Activated CD8-positive, alpha-beta memory T cell treated with anti-CD3 and anti-CD28 coated beads, Interleukin-2, amount 50 U/mL, for 1 hour (primary cell): ENCODE data around the gene PLA2R1.
"Not testable (repeated sequence)": the region's sequence is repeated elsewhere in the genome, so short reads cannot be mapped to it uniquely, and the experiment has no call there.

Experiments used
- DNase-seq: peaks from one replicate; pipeline ENCODE4 v3.0.0-alpha.2; 2020; ENCODE audit errors: extremely low read depth

The PLA2R1 gene

DNA sequence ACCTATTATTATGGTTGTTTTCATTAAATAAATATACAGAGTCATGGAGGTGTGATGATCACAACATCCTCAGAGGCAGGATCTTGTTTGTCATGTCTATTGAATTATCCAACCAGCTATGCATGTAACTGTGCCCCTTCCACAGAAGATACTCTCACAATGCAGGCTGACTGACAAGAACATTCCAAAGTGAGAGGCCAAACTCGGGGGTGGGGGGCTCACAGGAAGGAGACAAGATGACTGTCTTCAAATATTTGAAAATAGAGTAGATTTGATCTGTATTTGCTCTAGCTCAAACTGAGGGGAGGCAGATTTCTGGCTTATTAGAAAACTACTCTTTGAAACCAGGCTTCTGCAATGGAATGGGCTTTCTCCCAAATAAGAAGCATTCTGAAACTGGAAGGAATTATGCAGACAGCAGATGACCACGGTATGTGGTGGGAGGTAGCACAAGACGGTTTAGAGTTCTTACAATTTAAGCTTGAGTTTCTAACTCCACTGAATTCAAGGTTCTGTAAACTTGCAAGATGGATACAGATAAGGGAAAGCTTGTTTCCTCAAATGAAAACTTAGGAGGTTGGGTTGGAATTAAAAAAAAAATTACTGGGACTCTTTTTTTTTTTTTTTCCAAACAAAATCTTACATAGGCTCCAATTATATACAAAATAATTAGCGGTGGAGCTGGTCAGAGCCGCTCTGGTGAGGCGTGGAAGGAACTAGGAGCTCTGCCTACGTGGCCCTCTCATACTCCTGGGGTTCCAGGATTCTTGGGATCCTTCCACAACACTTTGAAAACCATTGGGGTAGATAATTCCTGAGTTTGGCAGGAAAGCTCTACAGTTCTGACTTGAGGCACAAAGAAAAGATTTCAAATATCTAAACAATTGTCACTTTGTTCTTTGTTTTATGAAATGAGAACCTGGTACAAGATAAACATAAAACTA, 79.3 kb downstream of the PLA2R1 start:
- DNase-seq: no peak

DNA sequence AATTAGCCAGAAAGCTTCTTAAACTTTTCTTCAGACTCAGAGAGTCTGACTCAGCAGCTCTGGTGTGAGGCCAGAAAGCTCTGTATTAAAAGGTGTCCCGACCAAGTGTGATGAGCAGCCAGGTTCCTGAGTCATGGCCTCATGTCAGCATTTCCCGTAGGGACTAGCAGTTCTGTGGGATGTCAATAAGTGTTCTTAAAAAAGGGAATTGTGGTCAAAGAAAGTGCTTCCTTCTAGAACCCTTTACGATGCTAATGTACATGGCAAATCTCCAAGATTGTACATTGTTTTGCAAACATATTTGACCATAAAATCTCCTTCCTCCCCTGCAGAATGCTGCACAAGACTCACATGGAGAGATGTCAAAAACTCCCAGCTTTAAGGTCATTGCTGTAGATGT, 80.1 kb downstream of the PLA2R1 start:
- DNase-seq: no peak

DNA sequence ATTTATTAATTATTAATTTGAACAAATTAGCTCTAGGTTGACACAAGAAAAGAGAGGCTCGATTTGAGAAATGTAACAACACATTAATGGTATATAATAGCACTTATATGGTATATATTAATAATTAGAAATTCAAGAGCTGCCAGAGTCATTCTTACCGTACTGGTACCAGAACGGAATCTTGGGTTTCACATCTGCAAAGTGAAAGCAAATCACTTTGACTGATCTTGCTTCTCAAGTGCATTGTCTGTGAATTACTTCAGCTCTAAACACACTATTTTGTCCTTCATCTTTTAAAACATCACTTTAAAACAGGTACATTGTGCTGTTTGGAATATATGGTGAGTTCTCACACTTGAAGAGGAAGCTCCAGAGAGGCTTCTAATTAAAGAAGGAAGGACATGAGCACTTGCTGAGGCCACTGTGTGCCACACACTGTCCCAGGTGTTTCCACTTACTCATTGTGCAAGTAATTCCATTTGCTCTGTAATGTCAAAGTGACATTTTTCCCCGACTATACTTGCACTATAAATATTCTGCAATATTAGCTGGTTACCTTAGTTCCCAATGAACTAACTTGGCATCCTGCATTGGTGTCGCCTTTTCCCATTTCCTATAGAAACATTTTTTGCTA, 85.8 kb downstream of the PLA2R1 start:
- DNase-seq: no peak

DNA sequence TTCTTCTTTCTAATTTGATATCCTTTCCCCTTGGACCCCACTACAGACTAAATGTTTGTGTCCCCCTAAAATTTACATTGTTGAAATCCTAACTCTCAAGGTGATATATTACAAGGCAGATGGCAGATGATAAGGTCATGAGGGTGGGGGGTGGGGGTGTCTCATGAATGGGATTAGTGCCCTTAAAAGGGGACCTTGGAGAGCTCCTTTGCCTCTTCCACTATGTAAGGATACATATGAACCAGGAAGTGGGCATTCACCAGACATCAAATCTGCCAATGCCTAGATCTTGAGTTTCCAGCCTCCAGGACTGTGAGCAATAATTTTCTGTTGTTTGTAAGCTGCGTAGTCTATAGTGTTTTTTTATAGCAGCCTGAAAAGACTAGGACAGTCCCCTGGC, 89.1 kb downstream of the PLA2R1 start:
- DNase-seq: no peak

DNA sequence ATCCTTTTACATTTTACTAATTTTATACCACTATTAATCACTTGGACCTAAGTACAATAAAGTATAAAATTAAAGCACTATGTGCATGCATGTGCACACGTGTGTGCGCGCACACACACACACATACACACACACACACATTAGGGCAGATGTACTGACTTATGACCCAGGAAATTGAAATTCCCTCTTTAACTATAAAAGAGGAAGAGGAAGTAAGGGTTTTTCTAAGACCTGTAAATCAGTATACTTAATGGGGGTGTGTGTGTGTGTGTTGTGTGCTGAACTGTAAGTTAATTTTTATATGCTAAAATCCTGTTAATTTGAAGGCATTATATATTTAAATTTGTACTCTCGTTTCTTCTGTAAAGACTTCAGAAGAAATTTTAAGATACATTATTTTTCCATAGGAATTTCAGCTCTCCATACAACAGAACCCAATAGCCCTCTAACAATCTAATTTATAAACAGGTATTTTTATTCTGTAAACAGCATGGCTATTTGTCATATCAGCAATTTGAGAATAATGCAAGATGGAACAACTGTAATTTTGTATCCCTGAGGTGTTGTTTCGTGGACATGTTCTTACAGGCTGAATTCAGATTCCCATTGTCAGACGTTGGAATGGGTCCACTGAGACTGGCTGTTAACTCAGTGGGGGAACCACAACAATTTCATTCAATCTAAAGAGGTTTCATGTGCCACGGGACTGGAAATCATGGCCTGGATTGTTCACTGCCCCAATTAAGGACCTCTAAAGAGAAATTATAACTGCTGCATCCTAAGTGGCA, 90.9 kb downstream of the PLA2R1 start:
- no peak for DNase-seq

DNA sequence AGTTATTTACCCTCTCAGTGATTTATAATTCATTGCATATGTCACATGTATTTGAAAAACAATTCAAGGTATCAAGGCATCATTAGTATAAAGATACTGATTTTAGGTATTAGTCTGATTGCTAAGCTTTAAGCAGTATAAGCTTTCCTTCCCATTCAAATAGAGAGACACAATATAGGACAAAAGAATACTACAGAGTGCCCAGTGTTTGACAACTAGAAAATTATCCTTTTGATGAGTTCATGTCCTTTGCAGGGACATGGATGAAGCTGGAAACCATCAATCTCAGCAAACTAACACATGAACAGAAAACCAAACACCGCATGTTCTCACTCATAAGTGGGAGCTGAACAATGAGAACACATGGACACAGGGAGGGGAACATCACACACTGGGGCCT, 91.9 kb downstream of the PLA2R1 start:
- DNase-seq: not testable (repeated sequence)

DNA sequence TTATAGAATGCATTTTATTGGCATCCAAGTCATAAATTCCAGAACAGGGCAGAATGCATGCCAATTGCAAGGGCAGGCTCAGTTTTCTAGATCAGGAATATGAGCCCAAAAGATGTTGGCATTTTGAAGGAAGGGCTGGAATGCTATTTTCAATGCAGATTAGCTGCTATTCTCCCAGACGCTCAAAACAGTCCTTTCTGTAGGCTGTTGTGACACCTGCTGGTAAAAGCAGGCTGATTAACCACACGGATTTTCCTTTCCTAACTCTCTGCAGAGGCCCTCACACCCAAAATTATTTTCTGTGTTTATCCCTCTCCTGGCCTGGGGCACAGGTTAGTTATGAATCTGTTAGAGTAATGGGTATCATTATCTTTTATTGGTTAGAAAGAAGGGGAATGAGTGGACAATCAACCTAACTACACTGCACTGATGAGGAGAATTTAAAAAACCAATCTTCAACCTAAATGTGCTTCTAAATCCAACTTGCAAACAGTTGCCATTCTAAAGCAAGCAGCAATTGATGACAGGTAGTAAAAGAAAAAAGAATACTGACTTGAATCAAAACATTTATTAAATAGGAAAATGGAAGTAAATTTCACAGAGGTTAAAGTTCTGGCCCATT, 94.0 kb downstream of the PLA2R1 start:
- DNase-seq: no peak

DNA sequence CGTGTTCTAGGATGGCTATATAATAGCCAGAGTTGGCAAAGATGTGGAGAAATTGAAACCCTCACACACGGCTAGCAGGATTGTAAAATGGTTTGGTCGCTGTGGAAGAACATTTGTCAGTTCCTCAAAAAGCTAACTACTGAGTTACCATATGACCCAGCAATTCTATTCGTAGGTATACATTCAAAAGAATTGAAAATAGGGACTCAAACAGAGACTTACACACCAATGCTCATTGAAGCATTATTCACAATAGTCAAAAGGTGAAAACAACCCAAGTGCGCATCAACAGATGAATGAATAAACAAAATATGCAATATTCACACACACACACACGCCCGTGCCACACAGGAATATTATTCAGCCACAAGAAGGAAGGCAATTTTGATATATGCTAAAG, 98.7 kb downstream of the PLA2R1 start:
- no peak for DNase-seq

DNA sequence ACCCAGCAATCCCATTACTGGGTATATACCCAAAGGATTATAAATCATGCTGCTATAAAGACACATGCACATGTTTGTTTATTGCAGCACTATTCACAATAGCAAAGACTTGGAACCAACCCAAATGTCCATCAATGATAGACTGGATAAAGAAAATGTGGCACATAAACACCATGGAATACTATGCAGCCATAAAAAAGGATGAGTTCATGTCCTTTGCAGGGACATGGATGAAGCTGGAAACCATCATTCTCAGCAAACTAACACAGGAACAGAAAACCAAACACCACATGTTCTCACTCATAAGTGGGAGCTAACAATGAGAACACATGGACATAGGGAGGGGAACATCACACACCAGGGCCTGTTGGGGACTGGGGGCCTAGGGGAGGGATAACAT, 99.9 kb downstream of the PLA2R1 start:
- not testable (repeated sequence) for DNase-seq

DNA sequence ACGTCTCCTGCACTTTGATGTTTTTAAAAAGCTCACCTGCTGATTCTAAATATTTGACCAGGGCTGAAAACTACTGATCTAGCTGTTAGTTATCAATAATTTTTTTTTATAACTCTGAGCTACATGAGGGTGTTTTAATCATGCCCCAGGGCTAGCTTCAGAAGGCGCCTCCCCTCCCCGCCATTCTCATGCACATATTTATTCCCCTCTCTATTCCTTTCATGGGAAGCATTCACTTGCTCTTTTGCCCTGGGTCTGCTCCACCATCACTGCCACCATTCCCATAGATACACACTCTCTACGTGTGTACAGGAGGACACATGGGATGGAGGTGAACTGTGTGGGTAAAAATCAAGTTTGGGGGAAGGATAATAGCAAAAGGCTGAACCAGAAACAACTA, 101.0 kb downstream of the PLA2R1 start:
- no peak for DNase-seq

DNA sequence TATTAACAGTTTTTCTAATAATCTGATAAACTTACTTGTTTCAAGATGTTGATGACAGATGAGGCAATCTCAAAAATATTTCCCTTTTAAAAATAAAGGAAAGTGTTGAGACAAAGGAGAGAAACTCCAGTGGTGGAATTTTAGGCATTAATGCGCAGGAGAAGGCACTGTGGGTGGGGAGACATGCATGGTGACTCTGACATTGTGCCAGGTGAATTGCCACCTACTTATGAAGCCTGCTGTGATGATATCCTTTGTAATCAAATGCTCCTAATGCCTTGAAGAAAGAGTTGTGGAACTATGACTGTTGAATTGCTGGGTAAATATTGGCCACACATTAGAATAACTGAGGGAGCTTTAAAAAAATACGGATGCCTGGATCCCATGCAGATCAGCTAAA, 101.4 kb downstream of the PLA2R1 start:
- no peak for DNase-seq

DNA sequence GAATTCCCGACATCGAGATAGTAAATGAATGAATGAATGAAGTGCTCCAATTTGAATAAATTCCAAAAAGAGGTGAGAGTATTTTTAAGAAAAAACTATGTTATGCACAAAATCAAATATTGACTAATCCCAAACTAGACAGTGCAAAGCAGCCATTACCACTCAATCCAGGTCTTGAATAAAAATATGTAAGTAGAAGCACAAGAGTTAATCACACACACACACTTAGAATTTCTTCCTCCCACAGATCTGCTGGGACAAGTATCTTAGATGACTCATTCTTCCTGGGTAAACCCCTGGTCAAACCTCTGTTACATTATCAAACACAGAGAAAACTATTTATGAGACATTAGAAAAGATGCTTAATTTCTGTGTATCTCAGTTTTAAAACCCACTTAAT, 102.0 kb downstream of the PLA2R1 start:
- DNase-seq: no peak

DNA sequence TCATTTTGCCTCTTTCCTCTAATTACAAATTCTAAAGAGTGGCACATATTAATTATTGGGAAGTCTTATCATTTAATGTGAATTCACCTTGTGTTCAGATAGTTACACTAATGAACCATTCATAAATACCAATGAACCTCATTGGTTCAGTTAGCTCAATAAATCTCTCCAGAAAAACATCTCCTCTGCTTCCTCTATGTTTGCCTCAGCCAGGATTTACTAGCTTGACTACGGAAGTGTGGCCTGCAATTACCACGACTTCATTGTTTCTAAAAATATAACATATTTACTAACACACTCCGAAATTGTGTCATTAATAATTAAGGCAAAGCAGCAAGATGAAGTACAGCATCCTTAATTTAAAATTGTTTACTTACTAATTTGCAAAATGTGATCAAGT, 103.3 kb downstream of the PLA2R1 start:
- DNase-seq: no peak

DNA sequence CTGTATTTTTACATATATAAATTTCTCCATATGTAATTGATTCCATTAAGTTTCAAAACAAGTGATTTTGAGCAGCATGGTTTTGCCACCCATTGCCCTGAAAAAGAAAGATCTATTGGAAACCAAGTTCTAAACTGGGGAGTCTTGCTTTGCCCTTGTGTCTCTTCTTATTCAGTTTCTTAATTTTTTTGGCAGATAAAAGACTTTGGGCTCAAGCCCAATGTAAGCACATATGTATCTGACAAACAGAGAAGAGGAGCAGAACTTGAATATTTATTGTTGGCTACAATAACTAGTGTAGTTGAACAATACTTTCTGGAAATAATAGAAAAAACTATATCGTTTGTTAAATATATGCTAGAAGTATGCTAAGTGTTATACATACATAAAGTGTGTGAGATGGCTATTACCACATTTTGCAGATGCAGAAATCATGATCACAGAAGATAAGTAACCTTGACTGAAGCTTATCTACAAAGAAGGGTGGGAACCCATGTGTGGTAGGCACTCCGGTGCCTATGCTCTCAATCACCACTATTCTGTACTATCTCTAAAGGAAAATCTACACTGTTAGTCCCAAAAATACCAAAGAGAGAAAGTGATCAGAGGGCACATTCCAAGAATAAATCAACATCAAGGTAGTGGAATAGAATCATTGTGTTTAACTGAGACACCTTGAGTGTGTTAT, 109.1 kb downstream of the PLA2R1 start:
- DNase-seq: no peak

DNA sequence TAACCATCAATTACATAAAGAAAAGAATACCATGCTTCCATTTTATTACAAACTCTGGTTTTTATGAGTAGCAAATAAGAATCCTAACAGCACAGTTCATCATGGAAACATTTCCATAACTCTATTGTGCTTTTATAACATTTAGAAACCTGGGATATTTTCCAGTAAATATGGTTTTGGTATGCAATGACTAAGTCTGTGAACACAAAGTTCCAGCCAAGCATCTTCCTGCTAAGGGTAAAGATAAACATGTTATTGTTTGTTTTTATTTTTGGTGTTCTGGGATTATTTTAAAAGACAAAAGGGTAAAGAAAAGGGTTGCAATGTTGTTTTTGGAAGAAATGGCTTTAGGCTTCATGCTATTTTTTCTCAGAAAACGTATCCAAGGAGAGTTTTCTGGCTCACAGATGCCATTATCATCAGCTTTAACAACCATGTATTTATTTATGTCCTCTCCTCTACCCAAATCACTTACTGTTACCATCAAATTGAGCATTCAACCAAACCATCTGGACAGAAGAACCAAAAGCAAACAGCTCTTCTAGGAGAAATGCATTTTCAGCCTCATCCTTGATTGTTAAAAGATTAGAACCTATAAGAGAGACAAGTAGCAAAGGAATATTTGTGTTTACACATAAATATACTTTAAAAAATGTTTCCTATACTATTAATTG, 116.0 kb downstream of the PLA2R1 start:
- no peak for DNase-seq

DNA sequence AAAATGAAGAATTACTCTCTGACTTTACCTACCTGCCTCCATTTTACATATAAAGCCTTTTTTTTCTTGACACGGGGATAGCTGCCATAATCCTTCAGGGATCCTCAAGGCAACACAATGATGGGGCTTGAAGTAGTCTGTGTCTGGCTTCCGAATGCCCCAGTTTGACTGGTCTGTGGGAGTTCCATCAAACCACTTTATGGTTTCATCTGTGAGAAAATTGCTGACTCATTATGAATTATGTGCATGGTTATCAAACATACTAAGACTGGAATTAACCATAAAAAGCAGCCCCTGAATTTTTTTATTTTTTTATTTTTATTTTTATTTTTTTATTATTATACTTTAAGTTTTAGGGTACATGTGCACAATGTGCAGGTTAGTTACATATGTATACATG, 117.5 kb downstream of the PLA2R1 start:
- no peak for DNase-seq

DNA sequence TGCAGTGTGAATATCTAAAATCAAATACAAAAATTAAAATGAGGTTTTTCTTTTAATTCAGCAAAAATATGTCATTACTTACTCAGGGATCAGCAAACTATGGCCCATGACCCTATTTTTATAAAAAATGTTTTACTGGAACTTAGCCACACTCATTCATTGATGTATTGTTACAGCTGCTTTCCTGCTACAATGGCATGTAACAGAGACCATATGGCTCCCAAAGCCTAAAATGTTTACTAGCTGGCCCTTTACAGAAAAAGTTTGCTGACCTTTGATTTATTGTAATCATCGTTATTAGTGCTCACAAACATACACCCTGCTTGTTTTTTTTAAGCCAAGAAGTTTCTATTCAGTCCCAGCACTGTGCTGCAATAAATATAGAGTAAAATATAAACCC, 120.3 kb downstream of the PLA2R1 start:
- DNase-seq: no peak

DNA sequence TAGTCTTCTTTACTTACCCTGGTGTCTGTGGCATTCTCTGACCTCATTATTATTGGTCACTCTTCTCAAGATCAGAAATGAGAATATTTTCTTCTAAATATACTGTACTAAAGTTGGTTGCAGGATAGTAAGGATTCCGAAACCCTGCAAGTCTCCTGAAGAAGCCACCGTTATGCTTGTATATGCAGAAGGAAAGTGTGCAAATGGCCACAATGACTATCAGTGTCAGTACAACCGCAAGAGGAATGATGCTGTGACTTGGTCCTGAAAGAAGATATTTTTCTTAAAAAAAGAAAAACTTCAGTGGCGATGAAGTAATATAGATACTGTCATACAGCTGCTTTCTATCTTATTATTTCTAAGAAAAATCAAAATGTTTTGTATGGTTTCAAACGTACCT, 120.7 kb downstream of the PLA2R1 start:
- DNase-seq: no peak

DNA sequence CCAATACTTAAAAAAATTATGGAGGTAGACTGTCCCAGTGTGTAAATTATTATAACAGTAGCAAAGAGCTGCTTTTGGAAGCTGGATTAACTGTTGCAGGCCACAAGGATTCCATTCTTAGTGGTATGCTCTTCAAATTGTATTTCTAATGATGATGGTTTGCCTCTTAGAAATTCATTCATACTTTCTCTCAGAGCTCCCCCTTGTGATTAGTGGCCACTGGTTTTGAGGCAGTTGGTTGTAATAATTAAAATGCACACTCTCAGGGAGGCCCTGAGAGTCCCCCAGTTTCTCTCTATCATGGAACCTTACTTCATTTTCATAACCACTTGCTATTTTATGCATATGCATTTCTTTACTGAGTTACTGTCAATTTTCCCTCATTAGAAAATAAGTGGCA, 122.5 kb downstream of the PLA2R1 start:
- DNase-seq: no peak

DNA sequence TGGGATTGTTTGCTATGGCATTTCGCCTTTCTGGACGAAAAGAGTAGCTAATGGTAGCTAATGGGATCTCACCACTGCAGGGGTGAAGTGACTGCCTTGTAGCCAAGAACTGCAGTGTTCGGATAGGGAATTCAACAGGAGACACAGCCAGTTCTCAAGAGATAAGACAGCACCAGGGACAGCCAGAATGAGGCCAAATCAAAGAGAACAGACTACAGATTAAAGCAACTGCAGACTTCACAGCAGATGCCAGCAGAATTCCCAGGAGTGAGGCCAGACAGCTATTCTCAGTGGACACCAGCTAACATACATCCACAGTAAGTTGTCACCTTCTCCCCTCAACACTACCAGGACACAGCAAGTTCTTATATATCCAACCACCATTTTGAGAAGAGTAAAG, 124.0 kb downstream of the PLA2R1 start:
- no peak for DNase-seq

DNA sequence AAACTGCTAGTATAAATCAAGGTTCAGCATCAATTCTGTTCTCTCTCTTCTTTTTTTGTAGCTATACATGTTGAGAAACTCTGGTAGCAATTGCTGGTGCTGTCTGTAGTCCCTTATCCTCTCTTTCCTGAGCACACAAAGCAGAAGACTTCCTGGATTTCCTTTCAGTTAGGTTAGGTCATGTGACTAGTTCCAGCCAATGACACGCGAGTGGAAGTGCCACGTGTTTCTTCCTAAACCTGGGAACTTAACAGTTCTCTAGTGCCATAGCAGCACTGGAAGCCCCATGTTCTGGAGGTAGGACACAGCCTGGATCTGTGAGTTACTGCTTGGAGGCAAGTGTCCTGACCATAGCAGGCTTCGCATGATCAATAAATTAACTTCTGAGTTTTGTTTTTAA, 125.9 kb downstream of the PLA2R1 start:
- no peak for DNase-seq
